Measurements from ENCODE around the gene MFSD1.

GRCh38 chr3:158794206-158794605, 7.6 kb upstream of the MFSD1 start:
- TF ChIP-seq, protein P1, sequence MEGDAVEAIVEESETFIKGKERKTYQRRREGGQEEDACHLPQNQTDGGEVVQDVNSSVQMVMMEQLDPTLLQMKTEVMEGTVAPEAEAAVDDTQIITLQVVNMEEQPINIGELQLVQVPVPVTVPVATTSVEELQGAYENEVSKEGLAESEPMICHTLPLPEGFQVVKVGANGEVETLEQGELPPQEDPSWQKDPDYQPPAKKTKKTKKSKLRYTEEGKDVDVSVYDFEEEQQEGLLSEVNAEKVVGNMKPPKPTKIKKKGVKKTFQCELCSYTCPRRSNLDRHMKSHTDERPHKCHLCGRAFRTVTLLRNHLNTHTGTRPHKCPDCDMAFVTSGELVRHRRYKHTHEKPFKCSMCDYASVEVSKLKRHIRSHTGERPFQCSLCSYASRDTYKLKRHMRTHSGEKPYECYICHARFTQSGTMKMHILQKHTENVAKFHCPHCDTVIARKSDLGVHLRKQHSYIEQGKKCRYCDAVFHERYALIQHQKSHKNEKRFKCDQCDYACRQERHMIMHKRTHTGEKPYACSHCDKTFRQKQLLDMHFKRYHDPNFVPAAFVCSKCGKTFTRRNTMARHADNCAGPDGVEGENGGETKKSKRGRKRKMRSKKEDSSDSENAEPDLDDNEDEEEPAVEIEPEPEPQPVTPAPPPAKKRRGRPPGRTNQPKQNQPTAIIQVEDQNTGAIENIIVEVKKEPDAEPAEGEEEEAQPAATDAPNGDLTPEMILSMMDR (IDR thresholded peaks at IDR 0.05): no peak
- TF ChIP-seq POLR2A (IDR thresholded peaks at IDR 0.05): no peak

All from thyroid gland (tissue), 4 donors.